Putamen (tissue), 1 donor: ENCODE data around the gene TBKBP1.
A peak's percentile ranks its signal among the peaks of the same experiment; 100 is the strongest.

Source experiments
- DNase-seq: peaks from one replicate; pipeline ENCODE4 v3.0.0-alpha.2; 2016; ENCODE audit warnings: low spot score

Gene TBKBP1

DNA sequence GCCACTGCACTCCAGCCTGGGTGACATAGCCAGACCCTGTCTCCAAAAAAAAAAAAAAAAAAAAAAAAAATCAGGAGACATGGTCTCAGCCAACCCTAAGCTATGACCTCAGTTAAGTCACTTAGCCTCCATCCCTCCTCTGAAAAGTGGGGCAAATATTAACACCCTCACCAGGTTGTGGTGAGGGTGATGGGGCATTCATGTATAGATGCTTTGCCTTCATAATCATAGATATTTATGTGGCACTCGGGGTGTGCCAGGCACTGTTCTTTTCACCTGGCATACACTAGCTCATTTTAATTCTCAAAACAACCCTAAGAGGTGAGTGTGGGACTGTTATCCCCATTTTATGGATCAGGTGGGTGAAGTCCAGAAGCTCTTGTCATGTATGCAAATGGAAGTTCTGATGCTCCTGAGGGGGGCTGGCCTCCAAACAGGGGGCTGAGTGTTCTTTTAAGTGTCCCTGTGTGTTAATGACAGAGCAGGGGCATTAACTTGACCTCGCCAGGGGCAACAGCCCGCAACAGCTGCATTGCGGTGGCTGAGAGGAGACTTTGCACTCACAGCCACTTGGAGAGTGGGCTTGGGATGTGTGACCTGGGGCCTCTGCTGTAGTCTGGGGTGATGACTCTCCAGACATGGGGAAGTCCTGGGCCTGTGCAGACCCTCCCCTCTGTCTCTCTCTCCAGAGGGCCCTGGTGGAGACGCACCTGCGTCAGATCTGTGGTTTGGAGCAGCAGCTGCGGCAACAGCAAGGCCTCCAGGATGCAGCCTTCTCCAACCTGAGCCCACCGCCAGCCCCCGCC lies 4.1 kb downstream of the TBKBP1 start:
- DNase-seq: no peak

DNA sequence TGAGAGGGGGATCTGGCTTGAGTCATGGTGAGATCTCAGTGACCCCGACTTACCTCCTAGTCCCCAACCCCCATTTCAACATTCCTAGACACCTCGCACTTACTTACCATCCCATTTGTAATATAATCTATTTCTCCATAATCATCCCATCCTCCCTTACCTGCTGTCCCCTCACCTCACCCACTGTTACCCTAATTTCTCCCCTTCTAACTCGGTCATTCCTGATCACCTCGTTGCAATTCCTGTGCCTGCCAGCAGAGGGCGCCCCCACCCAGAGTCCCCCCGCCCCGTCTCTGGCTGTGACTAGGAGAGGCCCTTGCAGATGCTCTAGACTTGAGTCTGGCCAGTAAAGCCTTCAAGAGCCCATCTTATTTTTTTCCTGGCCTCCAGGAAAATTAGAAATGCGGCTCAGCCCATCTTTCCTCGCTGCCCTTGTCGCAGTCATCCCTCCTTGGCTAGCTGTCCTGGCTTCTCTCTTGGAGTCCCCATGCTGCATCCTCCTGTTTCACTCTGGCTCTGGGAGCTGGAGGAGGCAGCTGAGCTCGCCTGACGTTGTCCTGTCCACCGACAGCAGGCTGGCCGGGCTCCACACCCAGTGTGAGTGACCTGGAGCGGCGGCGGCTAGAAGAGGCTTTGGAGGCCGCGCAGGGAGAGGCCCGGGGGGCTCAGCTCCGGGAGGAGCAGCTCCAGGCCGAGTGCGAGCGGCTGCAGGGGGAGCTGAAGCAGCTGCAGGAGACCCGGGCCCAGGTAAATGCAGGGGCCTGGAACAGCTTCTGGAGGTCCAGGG lies 5.0 kb downstream of the TBKBP1 start:
- no peak for DNase-seq

DNA sequence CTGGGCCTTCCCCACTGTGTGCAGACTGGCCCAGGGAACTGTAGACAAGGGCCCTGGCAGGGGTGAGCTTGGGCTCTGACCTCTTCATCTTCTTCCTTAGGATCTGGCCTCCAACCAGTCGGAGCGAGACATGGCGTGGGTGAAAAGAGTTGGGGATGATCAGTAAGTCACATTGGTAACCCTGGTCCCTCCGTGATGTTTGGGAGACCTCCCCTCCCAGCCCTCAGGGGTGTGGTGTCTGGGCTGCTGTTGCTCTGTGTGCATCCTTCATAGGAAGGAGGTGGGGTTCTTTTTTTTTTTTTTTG lies 5.5 kb downstream of the TBKBP1 start:
- no peak for DNase-seq

DNA sequence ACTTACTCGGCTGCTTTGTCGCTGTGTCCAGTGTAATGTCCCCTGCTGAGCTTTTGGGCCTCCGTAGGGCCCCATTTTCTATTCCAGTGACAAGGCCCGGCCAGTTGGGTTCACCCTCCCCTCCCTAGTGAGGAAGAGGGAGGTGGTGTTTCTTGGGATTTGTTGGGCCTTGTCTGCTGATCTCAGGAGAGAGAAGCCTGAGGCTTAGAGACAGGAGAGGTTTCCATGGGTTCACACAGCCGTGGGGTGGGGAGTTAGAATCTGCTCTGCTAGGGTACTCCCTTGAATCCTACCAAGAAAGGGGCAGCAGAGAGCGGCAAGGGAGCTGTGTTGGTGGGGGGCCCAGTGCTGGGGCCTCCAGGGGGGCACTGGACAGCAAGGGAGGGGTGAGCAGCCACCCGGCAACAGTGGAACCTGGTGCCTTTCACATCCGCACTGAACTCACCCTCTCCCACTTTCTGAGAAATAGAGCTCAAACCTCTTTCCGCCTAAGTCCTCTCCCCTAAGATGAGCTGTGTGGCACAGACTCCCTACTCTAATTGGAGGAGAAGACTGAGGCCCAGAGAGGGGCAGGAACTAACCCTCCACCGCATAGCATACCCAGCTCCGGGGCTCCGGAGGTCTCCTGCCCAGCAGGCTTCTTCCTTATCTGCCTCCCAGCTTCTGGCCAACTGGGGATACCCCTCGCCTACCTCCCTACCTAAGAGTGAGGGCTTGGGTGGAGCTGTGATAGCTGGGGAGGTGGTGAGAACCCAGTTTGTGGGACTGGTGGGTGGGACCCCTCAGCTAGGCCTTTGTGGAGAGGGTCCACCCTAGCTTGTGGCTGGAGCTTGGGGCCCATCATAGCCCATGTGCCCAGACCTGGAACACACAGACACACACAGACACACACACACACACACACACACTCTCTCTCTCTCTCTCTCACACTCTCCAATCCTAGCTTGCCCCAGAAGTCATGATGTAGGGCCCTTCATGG lies 6.8 kb downstream of the TBKBP1 start:
- DNase-seq: no peak

DNA sequence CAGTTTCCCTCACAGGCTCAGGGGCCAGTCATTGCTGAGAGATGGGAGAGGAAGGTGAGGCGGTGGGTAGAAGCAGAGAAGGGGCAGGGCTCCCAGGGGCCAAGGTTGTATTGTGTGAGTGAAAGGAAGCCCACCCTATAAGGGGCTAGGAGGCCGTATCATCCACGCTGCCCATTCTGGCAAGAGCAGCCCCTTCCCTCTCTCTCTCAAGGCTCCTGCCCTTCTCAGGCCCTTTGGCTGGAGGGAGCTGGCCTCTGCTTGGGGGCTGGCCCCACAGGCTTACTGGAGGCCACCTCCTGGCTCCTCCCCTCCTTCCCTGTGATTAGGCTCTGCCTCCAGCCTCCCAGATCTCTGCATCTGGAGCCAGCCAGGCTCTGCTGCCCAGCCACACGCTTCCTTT lies 7.6 kb downstream of the TBKBP1 start:
- DNase-seq: no peak

DNA sequence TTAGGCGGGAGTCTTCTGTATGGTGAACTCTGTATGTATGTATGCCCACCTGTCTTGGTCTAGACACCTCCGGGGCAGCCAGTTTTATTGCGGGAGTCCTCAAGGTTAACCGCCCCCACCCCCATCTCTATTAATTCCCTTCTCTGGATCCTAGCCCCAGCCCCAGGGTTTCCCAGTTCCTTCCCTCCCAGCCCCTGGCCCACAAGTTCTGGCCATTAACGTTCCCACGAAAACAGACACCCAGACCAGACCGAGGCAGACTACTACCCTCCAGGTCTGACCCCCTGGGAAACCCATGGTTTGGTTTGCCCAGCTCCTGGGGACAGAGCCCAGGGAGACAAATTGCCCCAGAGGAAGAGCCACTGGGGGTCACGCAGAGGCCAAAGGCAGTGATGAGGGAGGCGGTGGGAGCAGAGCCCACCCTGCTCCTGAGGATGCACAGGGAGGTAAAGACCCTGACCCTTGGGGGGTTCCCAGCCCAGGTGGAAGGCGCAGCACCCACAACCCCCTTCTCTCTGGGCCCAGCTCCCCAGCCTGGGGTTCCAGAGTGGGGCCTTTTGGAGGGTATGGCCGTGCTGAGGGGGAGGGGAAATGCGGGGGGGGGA lies 8.5 kb downstream of the TBKBP1 start:
- no peak for DNase-seq

DNA sequence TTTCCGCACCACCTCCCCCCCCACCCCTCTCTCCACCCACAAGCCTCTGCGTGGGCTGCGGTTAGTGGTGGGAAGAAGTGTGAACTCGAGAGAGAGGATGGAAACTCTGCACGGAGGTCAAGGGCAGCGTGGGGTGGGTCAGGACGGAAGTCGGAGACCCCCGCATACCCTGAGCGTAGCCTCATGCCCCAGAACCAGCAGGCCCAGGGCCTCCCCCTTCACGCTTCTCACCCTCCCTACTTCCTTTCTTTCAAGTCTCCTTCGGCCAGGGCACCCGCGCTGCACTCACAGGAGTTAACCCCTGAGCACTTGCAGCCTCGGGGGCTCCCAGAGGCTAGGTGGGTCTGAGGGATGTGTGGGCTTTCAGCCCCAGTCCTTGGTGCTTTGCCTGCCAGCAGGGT lies 9.2 kb downstream of the TBKBP1 start:
- no peak for DNase-seq

DNA sequence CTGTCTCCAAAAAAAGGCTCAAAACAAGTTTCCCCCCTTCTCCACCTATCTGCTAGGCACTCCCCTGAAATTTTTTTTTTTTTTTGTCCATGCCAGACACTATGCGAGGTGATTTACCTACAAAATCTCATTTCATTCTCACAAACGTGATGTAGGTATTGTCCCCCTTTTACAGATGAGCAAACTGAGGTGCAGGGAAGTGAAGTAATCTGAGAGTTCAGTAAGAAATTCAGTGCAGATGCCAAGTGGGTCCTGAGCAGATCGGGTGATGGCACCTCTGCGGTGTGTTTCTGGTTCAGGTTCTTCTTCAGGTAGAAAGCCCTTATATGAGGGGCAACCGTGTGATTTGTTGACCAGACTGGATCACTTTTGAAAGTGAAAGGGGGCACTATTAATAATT lies 9.7 kb downstream of the TBKBP1 start:
- DNase-seq: no peak

DNA sequence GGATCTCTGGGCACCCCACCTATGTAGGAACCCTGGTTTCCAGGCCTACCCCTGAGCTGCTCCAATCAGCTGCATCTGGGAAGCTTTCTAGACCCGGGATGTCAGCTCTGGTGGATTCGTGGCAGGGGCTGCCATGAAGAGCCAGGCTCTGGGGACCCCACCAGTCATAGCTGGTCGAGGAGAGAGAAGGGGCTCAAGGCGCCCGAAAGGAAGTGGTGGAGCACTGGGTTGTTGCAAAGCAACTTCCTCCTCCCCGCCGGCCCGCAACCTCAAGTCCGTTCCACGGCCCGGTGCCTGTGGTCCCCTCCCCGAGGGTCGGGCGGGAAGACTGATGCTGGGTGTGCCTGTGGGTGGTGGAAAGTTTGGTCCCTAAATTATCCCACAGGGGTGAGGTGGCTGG lies 10.2 kb downstream of the TBKBP1 start:
- DNase-seq: no peak

DNA sequence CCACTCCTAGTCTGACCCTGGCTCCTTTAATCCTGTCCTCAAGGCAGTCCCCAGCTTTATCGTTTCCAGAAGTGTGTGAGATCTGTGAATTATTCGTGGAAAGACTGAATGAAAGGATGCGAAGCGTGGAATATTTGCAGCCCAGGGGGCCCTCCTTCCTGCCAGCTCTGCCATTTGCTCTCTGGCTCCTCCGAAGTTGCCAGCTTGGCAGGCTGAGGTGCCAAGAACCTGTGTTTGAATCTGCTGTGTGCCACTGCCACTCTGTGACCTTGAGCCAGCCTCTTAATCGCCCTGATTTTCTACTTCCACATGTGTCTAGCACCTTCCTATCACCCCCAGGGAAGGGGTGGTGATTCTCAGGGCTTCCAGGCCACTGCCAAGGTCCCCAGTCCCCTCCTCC lies 10.8 kb downstream of the TBKBP1 start:
- DNase-seq: no peak

DNA sequence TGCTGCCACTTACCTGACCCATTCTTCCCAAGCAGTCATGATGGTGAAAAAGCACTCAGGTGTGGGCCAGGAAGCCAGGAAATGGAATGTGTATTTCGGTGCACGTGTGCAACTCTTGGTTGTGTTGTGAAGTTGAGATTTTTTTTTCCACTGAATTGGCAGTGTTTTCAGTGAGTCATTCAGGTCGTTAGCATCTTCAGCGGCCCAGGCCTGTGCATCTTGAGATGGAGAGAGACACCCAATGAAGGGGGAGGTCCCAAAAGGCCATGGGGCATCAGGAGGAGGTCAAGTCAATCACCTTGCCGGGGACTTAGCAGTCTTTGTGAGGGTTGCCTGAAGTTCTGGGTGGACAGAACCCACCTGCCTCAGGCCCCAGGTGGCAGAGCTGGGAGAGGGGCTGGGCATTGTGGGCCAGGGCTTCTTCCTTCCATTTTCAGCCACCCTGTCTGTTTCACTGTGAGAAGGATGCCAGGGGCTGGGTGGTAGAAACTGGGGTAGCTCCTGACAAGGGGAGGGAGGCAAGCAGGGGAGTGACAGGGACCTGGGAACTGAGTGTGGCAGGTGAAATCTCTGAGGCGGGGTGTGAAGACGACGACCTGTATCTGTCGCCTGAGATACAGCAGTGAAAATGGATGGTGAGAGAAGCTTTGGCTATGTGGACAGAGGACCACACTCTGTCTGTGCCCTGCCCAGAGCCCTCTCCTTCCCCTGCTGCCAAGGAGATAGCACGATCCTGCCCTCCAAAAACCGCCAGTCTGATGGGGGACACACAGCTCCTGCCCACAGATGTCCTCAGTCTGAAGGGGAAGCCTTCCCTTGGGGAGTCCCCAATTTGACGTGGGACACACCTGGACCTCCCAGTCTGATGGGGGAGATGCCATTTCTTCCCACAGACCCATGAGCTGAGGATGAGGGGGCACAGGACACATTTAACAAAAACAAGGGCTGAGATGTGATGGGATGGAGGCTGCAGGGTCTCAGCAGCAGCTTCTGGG lies 11.9 kb downstream of the TBKBP1 start:
- DNase-seq: no peak

DNA sequence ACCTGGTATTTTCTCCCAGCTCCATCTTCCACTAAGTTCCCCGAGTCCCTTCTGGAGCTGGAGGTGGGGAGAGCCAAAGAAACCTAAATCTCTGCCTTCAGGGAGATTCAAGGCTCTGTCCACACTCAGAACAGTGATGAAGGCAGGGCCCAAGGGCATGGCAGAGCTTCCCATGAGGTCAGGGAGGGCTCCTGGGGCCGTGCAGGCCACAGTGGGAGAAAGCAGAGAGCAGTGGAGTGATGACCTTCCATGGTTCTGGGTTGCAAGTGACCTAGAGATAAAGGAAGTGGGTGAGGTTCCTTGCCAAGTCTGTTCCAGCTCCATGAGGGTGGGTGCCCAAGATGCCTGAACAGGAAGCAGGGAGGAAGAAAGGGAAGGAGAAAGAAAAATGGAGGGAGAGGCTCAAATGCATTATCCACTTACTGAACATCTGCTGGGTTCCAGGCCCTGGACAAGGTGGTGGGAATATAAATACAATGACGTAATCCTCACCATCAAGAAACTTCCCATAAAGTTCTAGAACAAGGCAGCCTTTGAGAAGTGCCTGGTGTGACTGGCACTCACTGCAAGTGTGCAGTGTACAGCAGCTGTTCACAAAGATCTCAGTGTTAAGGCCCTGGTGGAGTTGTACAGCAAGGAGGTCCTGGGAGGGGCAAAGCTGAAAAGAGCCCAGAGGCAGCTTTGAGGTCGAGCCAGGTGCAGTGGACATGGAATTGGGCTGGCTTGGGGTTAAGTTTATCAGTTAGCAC lies 13.3 kb downstream of the TBKBP1 start:
- peak; percentile 49 for DNase-seq

DNA sequence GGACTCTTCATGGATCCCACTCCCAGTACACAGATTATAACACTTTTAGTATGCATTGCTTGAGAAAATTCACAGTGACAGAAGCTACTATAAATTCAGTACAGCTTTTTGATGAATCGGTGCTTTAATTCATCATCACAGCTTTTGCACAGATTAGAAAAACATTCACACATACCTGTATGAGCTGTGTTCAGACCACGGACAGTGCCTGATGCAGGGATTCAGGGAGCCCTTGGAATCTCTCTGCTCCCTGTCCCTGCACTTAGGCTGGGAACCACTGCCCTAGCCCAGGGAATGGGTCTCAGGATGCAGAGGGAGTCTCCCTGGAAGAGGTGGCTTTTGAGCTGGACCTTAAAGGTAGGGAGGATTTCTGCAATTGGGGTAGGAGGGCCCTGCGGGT lies 13.9 kb downstream of the TBKBP1 start:
- DNase-seq: no peak

DNA sequence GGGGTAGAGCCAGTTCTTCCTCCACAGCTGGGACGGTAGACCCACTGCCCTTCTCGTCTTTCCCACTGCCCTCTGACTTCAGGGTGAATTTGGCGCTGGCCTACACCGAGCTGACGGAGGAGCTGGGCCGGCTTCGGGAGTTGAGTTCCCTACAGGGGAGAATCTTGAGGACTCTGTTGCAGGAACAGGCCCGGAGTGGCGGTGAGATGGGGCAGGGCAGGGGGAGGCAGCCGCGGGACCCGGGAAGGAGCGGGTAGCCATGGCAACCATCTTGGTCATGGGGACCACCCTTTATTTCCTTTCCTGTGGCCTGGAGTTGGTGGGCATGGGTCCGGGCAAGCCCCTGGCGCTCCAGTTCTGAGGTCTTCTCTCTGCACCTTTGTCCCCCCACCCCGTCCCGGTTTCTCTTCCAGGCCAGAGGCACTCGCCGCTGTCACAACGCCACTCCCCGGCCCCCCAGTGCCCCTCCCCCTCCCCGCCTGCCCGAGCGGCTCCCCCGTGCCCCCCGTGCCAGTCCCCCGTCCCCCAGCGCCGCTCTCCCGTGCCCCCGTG lies 14.4 kb downstream of the TBKBP1 start:
- DNase-seq: no peak

DNA sequence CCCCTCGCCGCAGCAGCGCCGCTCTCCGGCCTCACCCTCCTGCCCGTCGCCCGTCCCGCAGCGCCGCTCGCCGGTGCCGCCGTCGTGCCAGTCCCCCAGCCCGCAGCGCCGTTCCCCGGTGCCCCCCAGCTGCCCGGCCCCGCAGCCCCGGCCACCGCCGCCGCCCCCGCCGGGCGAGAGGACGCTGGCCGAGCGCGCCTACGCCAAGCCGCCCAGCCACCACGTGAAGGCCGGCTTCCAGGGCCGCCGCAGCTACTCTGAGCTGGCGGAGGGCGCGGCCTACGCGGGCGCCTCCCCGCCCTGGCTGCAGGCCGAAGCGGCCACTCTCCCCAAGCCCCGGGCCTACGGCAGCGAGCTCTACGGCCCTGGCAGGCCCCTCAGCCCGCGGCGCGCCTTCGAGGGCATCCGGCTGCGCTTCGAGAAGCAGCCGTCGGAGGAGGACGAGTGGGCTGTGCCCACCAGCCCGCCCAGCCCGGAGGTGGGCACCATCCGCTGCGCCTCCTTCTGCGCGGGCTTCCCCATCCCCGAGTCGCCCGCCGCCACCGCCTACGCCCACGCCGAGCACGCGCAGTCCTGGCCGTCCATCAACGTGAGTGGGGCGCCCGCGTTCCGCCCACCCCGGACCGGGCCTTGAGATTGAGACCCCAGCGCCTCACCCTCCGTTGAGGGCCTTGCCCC lies 15.0 kb downstream of the TBKBP1 start:
- DNase-seq: no peak

DNA sequence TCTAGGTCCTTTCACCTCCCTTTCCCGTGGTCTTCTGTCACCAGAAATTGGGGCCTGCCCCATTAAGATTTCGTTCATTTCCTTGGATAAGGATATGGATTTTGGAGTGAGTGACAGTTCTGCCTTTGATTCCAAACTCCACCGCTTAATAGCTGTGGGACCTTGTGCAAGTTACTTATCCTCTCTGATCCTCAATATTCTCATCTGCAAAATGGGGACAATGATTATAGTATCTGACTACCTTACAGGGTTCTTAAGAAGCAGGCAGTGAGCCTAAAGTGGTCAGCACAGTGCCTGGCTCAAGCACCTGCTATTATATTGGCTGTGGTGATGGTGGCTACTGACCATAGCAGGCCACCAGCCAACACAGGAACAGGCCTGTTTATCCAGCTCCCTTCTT lies 15.6 kb downstream of the TBKBP1 start:
- DNase-seq: no peak

DNA sequence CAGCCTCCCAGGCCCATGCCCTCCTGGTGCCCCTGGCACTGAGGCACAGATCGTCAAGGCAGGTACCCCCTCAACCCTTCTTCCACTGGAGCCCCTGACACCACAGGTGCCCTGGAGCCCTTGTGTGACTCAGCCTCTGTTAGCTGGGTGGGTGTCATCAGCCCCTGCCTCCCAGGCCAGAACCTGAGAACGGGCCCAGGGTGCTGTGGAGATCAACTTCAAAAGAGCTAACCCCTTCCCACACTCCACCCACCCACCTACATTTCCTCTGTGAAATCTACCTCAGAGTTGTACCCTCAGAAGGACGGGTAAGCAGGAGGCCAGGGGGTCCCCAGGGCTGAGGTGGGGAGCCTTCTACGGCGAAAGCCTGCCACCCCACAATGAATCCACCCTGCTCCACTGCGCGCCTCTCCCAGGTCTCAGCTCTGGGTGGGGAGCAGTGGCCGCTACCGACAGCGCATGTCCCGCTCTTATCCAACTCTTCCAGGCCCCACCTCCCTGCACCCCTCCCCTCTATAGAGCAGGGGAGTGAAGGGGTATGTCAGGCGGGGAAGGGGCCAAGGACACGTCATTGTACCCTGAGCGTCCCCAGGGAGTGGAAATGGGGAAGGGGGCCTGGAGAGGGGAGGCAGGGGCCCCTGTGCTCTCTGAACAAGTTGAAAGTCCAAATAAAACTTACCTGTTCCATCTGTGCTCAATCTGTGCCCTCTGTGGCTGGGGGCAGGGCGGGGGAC lies 17.6 kb downstream of the TBKBP1 start:
- no peak for DNase-seq

DNA sequence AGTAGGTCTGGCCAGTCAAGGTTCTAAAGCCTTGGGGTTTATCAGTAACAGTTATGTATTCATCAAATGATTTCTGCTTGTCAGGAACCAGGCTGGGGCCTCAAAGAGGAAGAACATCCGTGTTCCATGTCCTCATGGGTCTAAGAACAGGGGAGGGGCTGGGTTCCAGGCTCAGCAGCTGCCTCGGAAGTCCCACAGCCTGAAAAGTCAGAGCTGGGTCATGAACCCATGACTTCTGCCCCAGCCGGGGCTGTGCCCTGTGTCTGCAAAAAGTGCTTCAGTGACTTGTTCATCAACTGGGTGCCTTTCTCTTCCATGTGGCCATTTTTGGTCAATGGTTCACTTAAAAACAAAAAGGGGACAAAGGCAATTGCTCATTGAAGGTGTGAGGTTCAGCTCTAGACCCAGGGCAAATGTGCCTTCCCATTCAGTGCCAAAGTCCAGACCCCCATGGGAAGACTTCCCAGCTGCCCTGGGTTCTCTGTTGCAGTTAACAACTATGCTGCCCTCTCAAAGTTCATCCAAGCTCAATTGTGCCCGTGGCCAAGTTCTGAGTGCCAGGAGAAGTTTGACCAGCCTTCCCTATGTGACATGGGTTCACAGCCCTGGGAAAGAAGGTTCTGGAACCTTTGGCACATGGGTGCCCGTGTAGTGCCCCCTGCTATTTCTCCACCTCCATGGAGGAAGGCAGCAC lies 18.5 kb downstream of the TBKBP1 start:
- no peak for DNase-seq
